ENCODE results near the gene TSTD2.

DNA sequence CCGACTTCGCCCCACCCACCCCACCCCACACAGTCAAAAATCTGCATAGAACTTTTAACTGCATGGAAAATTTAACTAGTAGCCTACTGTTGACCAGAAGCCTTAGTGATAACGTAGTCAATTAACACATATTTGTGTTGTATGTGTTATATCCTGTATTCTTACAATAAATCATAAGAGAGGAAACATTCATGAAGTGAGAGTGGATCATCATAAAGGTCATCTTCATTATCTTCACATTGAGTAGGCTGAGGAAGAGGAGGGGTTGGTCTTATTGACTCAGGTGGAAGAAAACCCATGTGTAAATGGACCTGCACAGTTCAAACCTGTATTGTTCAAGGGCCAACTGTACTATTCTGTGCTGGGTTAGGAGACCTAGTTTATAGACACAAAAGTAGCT is 32.6 kb upstream of the TSTD2 start:
- no peak for TF ChIP-seq MAX (IDR thresholded peaks at IDR 0.05; ENCODE audit: low read depth)
- TF ChIP-seq, protein P1, sequence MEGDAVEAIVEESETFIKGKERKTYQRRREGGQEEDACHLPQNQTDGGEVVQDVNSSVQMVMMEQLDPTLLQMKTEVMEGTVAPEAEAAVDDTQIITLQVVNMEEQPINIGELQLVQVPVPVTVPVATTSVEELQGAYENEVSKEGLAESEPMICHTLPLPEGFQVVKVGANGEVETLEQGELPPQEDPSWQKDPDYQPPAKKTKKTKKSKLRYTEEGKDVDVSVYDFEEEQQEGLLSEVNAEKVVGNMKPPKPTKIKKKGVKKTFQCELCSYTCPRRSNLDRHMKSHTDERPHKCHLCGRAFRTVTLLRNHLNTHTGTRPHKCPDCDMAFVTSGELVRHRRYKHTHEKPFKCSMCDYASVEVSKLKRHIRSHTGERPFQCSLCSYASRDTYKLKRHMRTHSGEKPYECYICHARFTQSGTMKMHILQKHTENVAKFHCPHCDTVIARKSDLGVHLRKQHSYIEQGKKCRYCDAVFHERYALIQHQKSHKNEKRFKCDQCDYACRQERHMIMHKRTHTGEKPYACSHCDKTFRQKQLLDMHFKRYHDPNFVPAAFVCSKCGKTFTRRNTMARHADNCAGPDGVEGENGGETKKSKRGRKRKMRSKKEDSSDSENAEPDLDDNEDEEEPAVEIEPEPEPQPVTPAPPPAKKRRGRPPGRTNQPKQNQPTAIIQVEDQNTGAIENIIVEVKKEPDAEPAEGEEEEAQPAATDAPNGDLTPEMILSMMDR (IDR thresholded peaks at IDR 0.05), result no peak
- TF ChIP-seq, protein P2, sequence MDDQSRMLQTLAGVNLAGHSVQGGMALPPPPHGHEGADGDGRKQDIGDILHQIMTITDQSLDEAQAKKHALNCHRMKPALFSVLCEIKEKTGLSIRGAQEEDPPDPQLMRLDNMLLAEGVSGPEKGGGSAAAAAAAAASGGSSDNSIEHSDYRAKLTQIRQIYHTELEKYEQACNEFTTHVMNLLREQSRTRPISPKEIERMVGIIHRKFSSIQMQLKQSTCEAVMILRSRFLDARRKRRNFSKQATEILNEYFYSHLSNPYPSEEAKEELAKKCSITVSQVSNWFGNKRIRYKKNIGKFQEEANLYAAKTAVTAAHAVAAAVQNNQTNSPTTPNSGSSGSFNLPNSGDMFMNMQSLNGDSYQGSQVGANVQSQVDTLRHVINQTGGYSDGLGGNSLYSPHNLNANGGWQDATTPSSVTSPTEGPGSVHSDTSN (IDR thresholded peaks at IDR 0.05), result no peak

Data from SK-N-SH (cell line).